GM21619 (cell line): ENCODE measurements around the gene TMC5.

Experiments
- ATAC-seq: cut with Tn5 transposase; IDR thresholded peaks from one replicate; pipeline ENCODE4 v1.9.1; 2021; ENCODE audit not compliant: unreplicated experiment

TMC5 gene

GRCh38 chr16:19450186-19450585 lies 32.5 kb downstream of the TMC5 start:
- no peak for ATAC-seq

GRCh38 chr16:19458722-19459379 lies 41.2 kb downstream of the TMC5 start:
- no peak for ATAC-seq

GRCh38 chr16:19460397-19460796 lies 42.7 kb downstream of the TMC5 start:
- ATAC-seq: no peak

- ATAC-seq: no peak
Measured at GRCh38 chr16:19463468-19464315, 46.0 kb downstream of the TMC5 start.

GRCh38 chr16:19468300-19468699 lies 50.6 kb downstream of the TMC5 start:
- ATAC-seq: no peak

- ATAC-seq: no peak
Measured at GRCh38 chr16:19472482-19472881, 54.8 kb downstream of the TMC5 start.

GRCh38 chr16:19474617-19475016 lies 56.9 kb downstream of the TMC5 start:
- ATAC-seq: no peak

- no peak for ATAC-seq
Measured at GRCh38 chr16:19478505-19478904, 60.8 kb downstream of the TMC5 start.

GRCh38 chr16:19479302-19479721 lies 61.6 kb downstream of the TMC5 start:
- no peak for ATAC-seq

- no peak for ATAC-seq
Measured at GRCh38 chr16:19481296-19481695, 63.6 kb downstream of the TMC5 start.

GRCh38 chr16:19481769-19482168 lies 64.1 kb downstream of the TMC5 start:
- ATAC-seq: no peak

GRCh38 chr16:19482291-19482690 lies 64.6 kb downstream of the TMC5 start:
- ATAC-seq: no peak

- ATAC-seq: no peak
Measured at GRCh38 chr16:19484096-19484495, 66.4 kb downstream of the TMC5 start.

- no peak for ATAC-seq
Measured at GRCh38 chr16:19485611-19486010, 67.9 kb downstream of the TMC5 start.

GRCh38 chr16:19486051-19486450 lies 68.4 kb downstream of the TMC5 start:
- no peak for ATAC-seq

GRCh38 chr16:19486750-19487325 lies 69.2 kb downstream of the TMC5 start:
- no peak for ATAC-seq

GRCh38 chr16:19488213-19488640 lies 70.5 kb downstream of the TMC5 start:
- no peak for ATAC-seq

- ATAC-seq: no peak
Measured at GRCh38 chr16:19490619-19491018, 72.9 kb downstream of the TMC5 start.

GRCh38 chr16:19497176-19497575 lies 79.5 kb downstream of the TMC5 start:
- ATAC-seq: no peak

- ATAC-seq: no peak
Measured at GRCh38 chr16:19499006-19499405, 81.3 kb downstream of the TMC5 start.

GRCh38 chr16:19499481-19499880 lies 81.8 kb downstream of the TMC5 start:
- no peak for ATAC-seq
